Natural killer cell (primary cell): ENCODE results near the gene INSL4. TPM values are rescaled to one million over a fixed set of nuclear protein-coding genes. Genes with fewer than 3 reads are reported as not detected.

Source experiments
- ATAC-seq, 3 donors: fragments of 150-1000 bp in 2 of 3; fragments of 200-7000 bp in 1 of 3; cut with Tn5 transposase; 1 replicate in 1 of 3; 2 replicates in 2 of 3; pipeline ENCODE4 v1.10.0; 2021; ENCODE audit warnings: mild to moderate bottlenecking in 2 of 3, moderate library complexity in 2 of 3
- DNase-seq, 2 donors: peaks; one replicate each; pipeline versions ENCODE4 v3.0.0 to v3.0.0-alpha.2; 2013 to 2021; ENCODE audit warnings: mixed read lengths in 1 of 2
- H3K27ac ChIP-seq: one replicate; pipeline ENCODE4 v1.5.1; 2013; ENCODE audit warnings: mild to moderate bottlenecking, low read length
- H3K27me3 ChIP-seq: one replicate; pipeline ENCODE4 v1.6.1; 2013; ENCODE audit warnings: low read length; ENCODE audit not compliant: control insufficient read depth, insufficient read depth
- H3K36me3 ChIP-seq: one replicate; pipeline ENCODE4 v1.6.1; 2013; ENCODE audit warnings: low read length; ENCODE audit not compliant: control insufficient read depth, insufficient read depth
- H3K4me1 ChIP-seq: one replicate; pipeline ENCODE4 v1.6.1; 2013; ENCODE audit warnings: low read length; ENCODE audit not compliant: control insufficient read depth, insufficient read depth
- H3K4me3 ChIP-seq: one replicate; pipeline ENCODE4 v1.5.1; 2013; ENCODE audit warnings: low read length
- H3K9me3 ChIP-seq: one replicate; pipeline ENCODE4 v1.6.1; 2013; ENCODE audit warnings: low read length; ENCODE audit not compliant: control insufficient read depth, insufficient read depth
- H3K27ac Mint-ChIP-seq, 2 donors: one replicate each; pipeline ENCODE4 v1.8.0; 2022; ENCODE audit warnings: mild to moderate bottlenecking in 2 of 2, mixed read lengths in 2 of 2, moderate library complexity in 1 of 2
- H3K27me3 Mint-ChIP-seq, 2 donors: one replicate each; pipeline ENCODE4 v1.8.0; 2022; ENCODE audit warnings: low read depth in 2 of 2, mixed read lengths in 2 of 2
- H3K36me3 Mint-ChIP-seq: one replicate; pipeline ENCODE4 v1.8.0; 2022; ENCODE audit warnings: mixed read lengths
- H3K4me1 Mint-ChIP-seq, 2 donors: one replicate each; pipeline ENCODE4 v1.8.0; 2022; ENCODE audit warnings: mixed read lengths in 2 of 2
- H3K4me3 Mint-ChIP-seq: one replicate; pipeline ENCODE4 v1.8.0; 2022; ENCODE audit warnings: mild to moderate bottlenecking, moderate library complexity, mixed read lengths
- H3K9me3 Mint-ChIP-seq, 2 donors: one replicate each; pipeline ENCODE4 v1.8.0; 2022; ENCODE audit warnings: mixed read lengths in 2 of 2
- WGBS: methylation state at CpG from one replicate; pipeline ENCODE4 v1.1.7; 2013; ENCODE audit warnings: missing lambda C conversion rate; ENCODE audit not compliant: insufficient coverage; 5-methylcytosine and 5-hydroxymethylcytosine counted together
- intact Hi-C: fragments of 100-400 bp; cut with micrococcal nuclease; formaldehyde crosslinking; loops from one replicate; pipeline ENCODE4 v1.14.2; 2022
- total RNA-seq, 4 donors: library from RNA; stranded (reverse); fragments of 120-200 nt in 1 of 4; gene quantifications; one replicate each; pipeline versions ENCODE4 v1.2.3 to v1.2.4, GENCODE V29; 2013 to 2022
- TF ChIP-seq, protein P1 (sequence below): fragments of 200-600 bp; IDR thresholded peaks from one replicate; pipeline ENCODE4 v1.8.0; 2022; ENCODE audit warnings: antibody characterized with exemption

INSL4 gene
- not detected for total RNA-seq
- total RNA-seq (2013) = not detected

GRCh38 chr9:5231212-5231611 is at the start of gene INSL4:
Gene INSL4 (plus strand): TSS chr9:5231419. CDS start chr9:5231524, 105 bp downstream.
- Mint-ChIP-seq H3K4me1 (no peaks in the 10 kb centered on the region), H3K27me3 (peaks cover 25 to 58% of the 10 kb centered on the region in 2 donors), H3K4me3 (no peak within 1 kb of the TSS), H3K27ac (no peak within 1 kb of the TSS), H3K36me3 (no peaks in the 10 kb centered on the region), H3K9me3 (no peaks in the 10 kb centered on the region)
- 96% methylated on average over 2 of the region's 2 CpGs for WGBS
- H3K27me3 ChIP-seq = peaks cover 3% of the 10 kb centered on the region
- H3K4me1 ChIP-seq = no peaks in the 10 kb centered on the region
- H3K27ac ChIP-seq = no peak within 1 kb of the TSS
- H3K9me3 ChIP-seq = no peaks in the 10 kb centered on the region
- no peak within 1 kb of the TSS for H3K4me3 ChIP-seq
- TF ChIP-seq, protein P1, sequence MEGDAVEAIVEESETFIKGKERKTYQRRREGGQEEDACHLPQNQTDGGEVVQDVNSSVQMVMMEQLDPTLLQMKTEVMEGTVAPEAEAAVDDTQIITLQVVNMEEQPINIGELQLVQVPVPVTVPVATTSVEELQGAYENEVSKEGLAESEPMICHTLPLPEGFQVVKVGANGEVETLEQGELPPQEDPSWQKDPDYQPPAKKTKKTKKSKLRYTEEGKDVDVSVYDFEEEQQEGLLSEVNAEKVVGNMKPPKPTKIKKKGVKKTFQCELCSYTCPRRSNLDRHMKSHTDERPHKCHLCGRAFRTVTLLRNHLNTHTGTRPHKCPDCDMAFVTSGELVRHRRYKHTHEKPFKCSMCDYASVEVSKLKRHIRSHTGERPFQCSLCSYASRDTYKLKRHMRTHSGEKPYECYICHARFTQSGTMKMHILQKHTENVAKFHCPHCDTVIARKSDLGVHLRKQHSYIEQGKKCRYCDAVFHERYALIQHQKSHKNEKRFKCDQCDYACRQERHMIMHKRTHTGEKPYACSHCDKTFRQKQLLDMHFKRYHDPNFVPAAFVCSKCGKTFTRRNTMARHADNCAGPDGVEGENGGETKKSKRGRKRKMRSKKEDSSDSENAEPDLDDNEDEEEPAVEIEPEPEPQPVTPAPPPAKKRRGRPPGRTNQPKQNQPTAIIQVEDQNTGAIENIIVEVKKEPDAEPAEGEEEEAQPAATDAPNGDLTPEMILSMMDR = no peak
- H3K36me3 ChIP-seq = no peaks in the 10 kb centered on the region
- DNase-seq = no peak
- intact Hi-C loops = no loop called here
- no peak for ATAC-seq

GRCh38 chr9:5184776-5185175 is 46.4 kb upstream of the INSL4 start:
- H3K27me3 Mint-ChIP-seq = peaks cover 0 to 7% of the 10 kb centered on the region in 2 donors
- Histone ChIP-seq H3K27ac (no peak overlapping the region), H3K9me3 (peaks cover under 1% of the 10 kb centered on the region), H3K4me3 (no peak overlapping the region), H3K36me3 (no peaks in the 10 kb centered on the region), H3K27me3 (no peaks in the 10 kb centered on the region), H3K4me1 (no peaks in the 10 kb centered on the region)
- DNase-seq (no peak), ATAC-seq (no peak)
- 100% methylated on average over 1 of the region's 2 CpGs for WGBS
- no peaks in the 10 kb centered on the region for H3K9me3 Mint-ChIP-seq
- H3K27ac Mint-ChIP-seq = no peak overlapping the region
- H3K4me3 Mint-ChIP-seq = no peak overlapping the region
- H3K4me1 Mint-ChIP-seq = peaks cover 0 to 7% of the 10 kb centered on the region in 2 donors
- TF ChIP-seq, protein P1 = no peak
- intact Hi-C loops = loop anchor here (5.0 kb wide), 1 partner anchor 258 kb away; no protein-coding TSS in a partner anchor
- no peaks in the 10 kb centered on the region for H3K36me3 Mint-ChIP-seq

GRCh38 chr9:5185220-5185840 is 45.9 kb upstream of the INSL4 start, which contains the start of gene INSL6:
Gene INSL6 (minus strand): TSS chr9:5185639. CDS start chr9:5185602, 37 bp downstream.
- H3K4me1 Mint-ChIP-seq = peaks cover 0 to 7% of the 10 kb centered on the region in 2 donors
- ATAC-seq (no peak), DNase-seq (no peak)
- peaks cover 0 to 7% of the 10 kb centered on the region in 2 donors for H3K27me3 Mint-ChIP-seq
- no peaks in the 10 kb centered on the region for H3K9me3 Mint-ChIP-seq
- H3K36me3 Mint-ChIP-seq = no peaks in the 10 kb centered on the region
- TF ChIP-seq, protein P1 = no peak
- no peak within 1 kb of the TSS for H3K4me3 Mint-ChIP-seq
- Histone ChIP-seq H3K4me3 (no peak within 1 kb of the TSS), H3K4me1 (no peaks in the 10 kb centered on the region), H3K36me3 (no peaks in the 10 kb centered on the region), H3K27me3 (no peaks in the 10 kb centered on the region), H3K27ac (no peak within 1 kb of the TSS), H3K9me3 (no peaks in the 10 kb centered on the region)
- 94% methylated on average over 44 of the region's 44 CpGs for WGBS
- intact Hi-C loops = loop anchor here (5.0 kb wide), 1 partner anchor 257 kb away; no protein-coding TSS in a partner anchor
- H3K27ac Mint-ChIP-seq = no peak within 1 kb of the TSS
